ENCODE measurements around the gene RIPPLY3. TPM values are rescaled to one million over a fixed set of nuclear protein-coding genes. Genes with fewer than 3 reads are reported as not detected.
A peak's percentile ranks its signal among the peaks of the same experiment; 100 is the strongest.

Gene RIPPLY3
- total and polyA plus RNA-seq, 2 of the 13 experiments (the other 11 are each of a cell fraction or from before 2014, with no cell fraction given): 0.09 to 2.9 TPM

- TF ChIP-seq ZBTB43 (CRISPR knock-in tag; conservative IDR thresholded peaks at IDR 0.05) (no peak), KLF9 (CRISPR knock-in tag; IDR thresholded peaks at IDR 0.05; ENCODE audit: low read depth) (no peak), RNF2 (conservative IDR thresholded peaks at IDR 0.05; ENCODE audit: low read depth) (no peak), CHD4 (IDR thresholded peaks at IDR 0.05; ENCODE audit: borderline replicate concordance, low read length) (no peak)
Observed at GRCh38 chr21:36965720-36966065, 40.8 kb upstream of the RIPPLY3 start (continued).

- Histone ChIP-seq H3K4me1 (ENCODE audit: insufficient read depth, low read length) (peaks cover 25% of the 10 kb centered on the region), H3K36me3 (replicated peaks in 1 of 2; ENCODE audit: control insufficient read depth in 1 of 2, insufficient read depth in 2 of 2, low read length in 2 of 2) (peaks cover under 1 to 7% of the 10 kb centered on the region in 2 experiments; a peak in 4 of 5 replicates)
- intact Hi-C loops (cut with micrococcal nuclease; ENCODE audit: unreplicated experiment): no loop called here
- TF ChIP-seq MAFK (conservative IDR thresholded peaks at IDR 0.05 in 1 of 2, IDR thresholded peaks at IDR 0.05 in 1 of 2; ENCODE audit: low read length in 2 of 2) (no peak), TBP (CRISPR knock-in tag; IDR thresholded peaks at IDR 0.05) (no peak), ZBTB37 (CRISPR knock-in tag; IDR thresholded peaks at IDR 0.05) (no peak), ZNF572 (CRISPR knock-in tag; IDR thresholded peaks at IDR 0.05) (no peak), PHF8 (CRISPR knock-in tag; IDR thresholded peaks at IDR 0.05) (peak; percentile 80), KLF15 (CRISPR knock-in tag; IDR thresholded peaks at IDR 0.05; ENCODE audit: borderline replicate concordance) (no peak), DR1 (CRISPR knock-in tag; IDR thresholded peaks at IDR 0.05) (peak; percentile 31; the same call in 1 of the 2 replicates), DMAP1 (CRISPR knock-in tag; IDR thresholded peaks at IDR 0.05) (peak; percentile 43; the same call in 1 of the 2 replicates), CENPT (CRISPR knock-in tag; IDR thresholded peaks at IDR 0.05; ENCODE audit: low read depth) (no peak), ZNF230 (CRISPR knock-in tag; IDR thresholded peaks at IDR 0.05) (peak; percentile 77; the same call in 1 of the 2 replicates)
Observed at GRCh38 chr21:36966066-36966820, 40.3 kb upstream of the RIPPLY3 start, which contains the start of gene HLCS. Gene HLCS (minus strand): TSS chr21:36966669. CDS start chr21:36966638, 31 bp downstream.

More at GRCh38 chr21:36966066-36966820, 40.3 kb upstream of the RIPPLY3 start, which contains the start of gene HLCS:
- WGBS (ENCODE audit: low lambda C conversion rate): 0% methylated on average over 25 of the region's 101 CpGs
- Histone ChIP-seq H4K20me1 (ENCODE audit: insufficient read depth, low read length) (no peaks in the 10 kb centered on the region), H3K9ac (ENCODE audit: insufficient read depth, low read depth, low read length) (peak within 1 kb of the TSS; percentile 89), H3K9me3 (ENCODE audit: low read length) (no peaks in the 10 kb centered on the region), H3K4me2 (ENCODE audit: low read depth, low read length) (peak within 1 kb of the TSS; percentile 85), H3K27me3 (ENCODE audit: control insufficient read depth in 1 of 2, insufficient read depth in 2 of 2, low read length in 2 of 2) (no peaks in the 10 kb centered on the region), H3K79me2 (ENCODE audit: insufficient read depth, low read length) (peaks cover 9% of the 10 kb centered on the region), H3K27ac (ENCODE audit: extremely low read length, insufficient read depth, low read length) (peak within 1 kb of the TSS; percentile 77), H3K4me3 (replicated peaks in 1 of 3; ENCODE audit: insufficient read depth in 1 of 3, low read depth in 2 of 3, low read length in 3 of 3) (peak within 1 kb of the TSS; percentile 83 to 88 (median 83)), H2AFZ (ENCODE audit: low read length) (no peak within 1 kb of the TSS)
- BruUV-seq (replicated peaks): no TSS peak
- POLR2A ChIA-PET: interaction anchor here (1.0 to 4.0 kb wide), 6 partner anchors 11 to 109 kb away, joined by 3 to 21 read pairs (median 8); partner anchors contain the start of genes PIGP and TTC3
- DNase-seq (ENCODE audit: low spot score) (peak; percentile 59), FAIRE-seq (no peak), ATAC-seq (peak; percentile 84)
- in situ Hi-C loops (cut with HindIII; ENCODE audit: extremely low pct_ligation_motif_present, low pct_unique_long_range_greater_than_20kb): no loop called here
- CTCF ChIA-PET (ENCODE audit: low intra/inter-chr PET ratio, low total read pairs): no interaction called here

All from HepG2 (cell line).